Breast epithelium (tissue), 4 donors: Measurements from ENCODE around the gene PREP. TPM values are rescaled to one million over a fixed set of nuclear protein-coding genes. Genes with fewer than 3 reads are reported as not detected.

Source experiments
- DNase-seq, 2 donors: peaks; one replicate each; pipeline ENCODE4 v3.0.0-alpha.2; 2019; ENCODE audit warnings: low spot score in 2 of 2
- H3K27ac ChIP-seq, 2 donors: fragments of 200-600 bp; sonication (generic) in 1 of 2; one replicate each; pipeline ENCODE4 v1.5.1; 2016 to 2019; ENCODE audit warnings: mild to moderate bottlenecking in 1 of 2
- H3K27me3 ChIP-seq, 2 donors: fragments of 200-600 bp; sonication (generic) in 1 of 2; one replicate each; pipeline versions ENCODE4 v1.5.1 to v1.6.0; 2017 to 2019; ENCODE audit warnings: control low read depth in 1 of 2, mild to moderate bottlenecking in 1 of 2
- H3K36me3 ChIP-seq: fragments of 200-600 bp; one replicate; pipeline ENCODE4 v1.5.1; 2019
- H3K4me1 ChIP-seq, 2 donors: fragments of 200-600 bp; sonication (generic); one replicate each; pipeline ENCODE4 v1.5.1; 2016 to 2019; ENCODE audit warnings: control low read depth in 1 of 2
- H3K4me3 ChIP-seq, 3 donors: fragments of 200-600 bp; sonication (generic); 1 replicate in 2 of 3; 2 replicates in 1 of 3; pipeline ENCODE4 v1.5.1; 2016 to 2019; ENCODE audit warnings: mild to moderate bottlenecking in 3 of 3, moderate library complexity in 2 of 3
- H3K9me3 ChIP-seq, 2 donors: fragments of 200-600 bp; sonication (generic) in 1 of 2; one replicate each; pipeline ENCODE4 v1.5.1; 2016 to 2019; ENCODE audit warnings: control low read depth in 1 of 2
- CTCF ChIP-seq, 3 donors: fragments of 450-650 bp; IDR thresholded peaks; one replicate each; pipeline ENCODE4 v1.5.1; 2016 to 2017; ENCODE audit warnings: antibody characterized with exemption in 3 of 3, mild to moderate bottlenecking in 3 of 3, moderate library complexity in 3 of 3
- POLR2A ChIP-seq: fragments of 450-650 bp; IDR thresholded peaks from one replicate; pipeline ENCODE4 v1.6.1; 2016; ENCODE audit warnings: antibody characterized with exemption, mild to moderate bottlenecking, moderate library complexity
- POLR2AphosphoS5 ChIP-seq, 3 donors: sonication (generic); formaldehyde crosslinking; IDR thresholded peaks; one replicate each; pipeline ENCODE4 v1.6.1; 2017; ENCODE audit warnings: antibody characterized with exemption in 3 of 3
- intact Hi-C: fragments of 100-400 bp; cut with DNase I; formaldehyde crosslinking; loops from one replicate; pipeline ENCODE4 v1.15.1; 2023; ENCODE audit warnings: low total_unique reads
- total RNA-seq, 3 donors: library from RNA; depleted of rRNA; stranded (reverse); fragments of >200 nt; gene quantifications; one replicate each; pipeline ENCODE4 v1.1.0, GENCODE V29; 2016

PREP gene
- total RNA-seq, 3 donors from 2014 or later, result 18.4 to 22.3 (median 19.6) TPM

GRCh38 chr6:105269390-105269789 is 133.5 kb downstream of the PREP start:
- TF ChIP-seq POLR2A, result no peak
- TF ChIP-seq POLR2AphosphoS5 (IDR thresholded peaks at IDR 0.05), result no peak
- no peak for TF ChIP-seq CTCF (IDR thresholded peaks at IDR 0.05)
- H3K4me1 ChIP-seq, result no peaks in the 10 kb centered on the region
- intact Hi-C loops, result no loop called here
- H3K27ac ChIP-seq, result no peak overlapping the region
- no peaks in the 10 kb centered on the region for H3K9me3 ChIP-seq
- no peak for DNase-seq
- no peaks in the 10 kb centered on the region for H3K27me3 ChIP-seq
- H3K4me3 ChIP-seq, result no peak overlapping the region
- H3K36me3 ChIP-seq, result no peaks in the 10 kb centered on the region

- Histone ChIP-seq H3K4me1 (no peaks in the 10 kb centered on the region), H3K27me3 (no peaks in the 10 kb centered on the region), H3K9me3 (no peaks in the 10 kb centered on the region), H3K36me3 (no peaks in the 10 kb centered on the region), H3K4me3 (no peak overlapping the region), H3K27ac (no peak overlapping the region)
- no peak for DNase-seq
- TF ChIP-seq CTCF (IDR thresholded peaks at IDR 0.05), result no peak
- no peak for TF ChIP-seq POLR2AphosphoS5 (IDR thresholded peaks at IDR 0.05)
- TF ChIP-seq POLR2A, result no peak
- intact Hi-C loops, result no loop called here
Measured at GRCh38 chr6:105263685-105264610, 138.9 kb downstream of the PREP start.

GRCh38 chr6:105259913-105260889 is 142.7 kb downstream of the PREP start:
- intact Hi-C loops, result no loop called here
- no peak for DNase-seq
- no peak for TF ChIP-seq POLR2AphosphoS5 (IDR thresholded peaks at IDR 0.05)
- TF ChIP-seq POLR2A, result no peak
- TF ChIP-seq CTCF (IDR thresholded peaks at IDR 0.05), result no peak

GRCh38 chr6:105258816-105259215 is 144.1 kb downstream of the PREP start:
- intact Hi-C loops, result no loop called here
- no peaks in the 10 kb centered on the region for H3K9me3 ChIP-seq
- no peak overlapping the region for H3K27ac ChIP-seq
- H3K4me1 ChIP-seq, result no peaks in the 10 kb centered on the region
- H3K36me3 ChIP-seq, result no peaks in the 10 kb centered on the region
- TF ChIP-seq POLR2AphosphoS5 (IDR thresholded peaks at IDR 0.05) (no peak), CTCF (IDR thresholded peaks at IDR 0.05) (no peak), POLR2A (no peak)
- no peak for DNase-seq
- no peak overlapping the region for H3K4me3 ChIP-seq
- no peaks in the 10 kb centered on the region for H3K27me3 ChIP-seq

More at GRCh38 chr6:105259913-105260889, 142.7 kb downstream of the PREP start:
- no peaks in the 10 kb centered on the region for H3K9me3 ChIP-seq
- no peaks in the 10 kb centered on the region for H3K36me3 ChIP-seq
- no peaks in the 10 kb centered on the region for H3K4me1 ChIP-seq
- H3K27me3 ChIP-seq, result no peaks in the 10 kb centered on the region
- no peak overlapping the region for H3K4me3 ChIP-seq
- no peak overlapping the region for H3K27ac ChIP-seq
